ENCODE results near the gene IFNA13. TPM values are rescaled to one million over a fixed set of nuclear protein-coding genes. Genes with fewer than 3 reads are reported as not detected.

IFNA13 gene
- not detected for total RNA-seq
- long read RNA-seq, result 0 reads

DNA sequence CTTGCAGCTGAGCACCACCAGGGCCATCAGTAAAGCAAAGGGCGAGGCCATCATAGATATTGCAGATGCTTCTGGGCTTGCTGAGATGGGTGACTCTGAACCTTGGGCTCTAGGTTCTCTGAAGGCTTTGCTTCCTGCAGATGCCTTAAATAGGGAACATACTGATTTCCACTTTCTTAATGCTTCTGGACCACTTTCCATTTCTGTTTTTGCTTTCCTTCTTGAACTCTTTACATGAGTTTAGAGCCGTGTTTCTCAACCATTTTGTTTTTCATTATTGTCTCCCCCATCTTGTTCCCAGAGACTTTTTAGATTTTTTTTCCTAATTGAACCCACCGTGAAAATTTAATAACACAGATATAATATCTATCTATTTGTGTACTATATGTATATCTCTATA is at the start of gene IFNA13:
Gene IFNA13 (minus strand): TSS at position 101 of the 400 bp plus-strand sequence. CDS start 47 bp downstream, at position 54.
- TF ChIP-seq, protein P1, sequence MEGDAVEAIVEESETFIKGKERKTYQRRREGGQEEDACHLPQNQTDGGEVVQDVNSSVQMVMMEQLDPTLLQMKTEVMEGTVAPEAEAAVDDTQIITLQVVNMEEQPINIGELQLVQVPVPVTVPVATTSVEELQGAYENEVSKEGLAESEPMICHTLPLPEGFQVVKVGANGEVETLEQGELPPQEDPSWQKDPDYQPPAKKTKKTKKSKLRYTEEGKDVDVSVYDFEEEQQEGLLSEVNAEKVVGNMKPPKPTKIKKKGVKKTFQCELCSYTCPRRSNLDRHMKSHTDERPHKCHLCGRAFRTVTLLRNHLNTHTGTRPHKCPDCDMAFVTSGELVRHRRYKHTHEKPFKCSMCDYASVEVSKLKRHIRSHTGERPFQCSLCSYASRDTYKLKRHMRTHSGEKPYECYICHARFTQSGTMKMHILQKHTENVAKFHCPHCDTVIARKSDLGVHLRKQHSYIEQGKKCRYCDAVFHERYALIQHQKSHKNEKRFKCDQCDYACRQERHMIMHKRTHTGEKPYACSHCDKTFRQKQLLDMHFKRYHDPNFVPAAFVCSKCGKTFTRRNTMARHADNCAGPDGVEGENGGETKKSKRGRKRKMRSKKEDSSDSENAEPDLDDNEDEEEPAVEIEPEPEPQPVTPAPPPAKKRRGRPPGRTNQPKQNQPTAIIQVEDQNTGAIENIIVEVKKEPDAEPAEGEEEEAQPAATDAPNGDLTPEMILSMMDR (IDR thresholded peaks at IDR 0.05), result no peak
- ATAC-seq (no peak), DNase-seq (no peak)
- Histone ChIP-seq H3K27ac (no peak within 1 kb of the TSS), H3K27me3 (peaks cover 6% of the 10 kb centered on the region), H3K9me3 (no peaks in the 10 kb centered on the region), H3K4me3 (no peak within 1 kb of the TSS), H3K4me1 (no peaks in the 10 kb centered on the region), H3K36me3 (no peaks in the 10 kb centered on the region)
- intact Hi-C loops (cut with DNase I), result no loop called here

DNA sequence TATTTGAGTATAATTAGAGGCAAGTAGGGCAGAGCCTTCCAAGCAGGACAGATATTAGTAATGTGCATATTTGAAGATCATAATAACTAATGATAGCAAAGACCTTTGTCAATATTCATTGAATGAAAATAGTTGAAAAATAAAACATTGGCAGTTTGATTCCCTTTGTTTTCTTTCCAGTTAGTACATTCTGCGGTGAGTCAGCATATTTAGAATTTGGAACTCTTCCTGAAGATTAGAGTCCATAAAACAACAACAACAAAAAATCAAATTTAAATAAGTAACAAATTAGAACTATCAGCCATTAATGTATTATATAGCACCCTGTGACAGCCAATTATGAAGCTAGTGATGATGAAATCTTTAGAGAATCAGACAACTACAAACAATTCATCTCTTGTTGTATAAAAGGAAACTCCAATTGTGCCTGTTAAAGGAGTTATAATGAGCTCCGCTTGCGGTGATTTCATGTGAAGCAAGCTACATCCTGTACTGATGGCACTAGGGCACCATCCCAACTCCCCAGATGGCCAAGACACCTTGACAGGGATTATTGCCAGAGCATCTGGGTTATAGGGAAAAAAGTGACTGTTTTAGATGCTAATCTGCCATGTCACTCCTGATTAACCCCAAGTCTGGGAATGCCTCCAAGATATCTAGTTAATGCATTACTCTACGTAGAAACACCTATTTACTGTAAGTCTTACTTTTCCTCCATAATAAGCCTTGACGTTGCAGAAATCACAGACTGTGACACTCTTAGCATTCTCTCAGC is 47.8 kb upstream of the IFNA13 start:
- Histone ChIP-seq H3K27me3 (peaks cover 7% of the 10 kb centered on the region), H3K9me3 (no peaks in the 10 kb centered on the region), H3K36me3 (no peaks in the 10 kb centered on the region), H3K4me3 (no peak overlapping the region), H3K4me1 (no peaks in the 10 kb centered on the region), H3K27ac (no peak overlapping the region)
- DNase-seq, result no peak
- TF ChIP-seq, protein P1 (IDR thresholded peaks at IDR 0.05), result no peak
- no peak for ATAC-seq
- intact Hi-C loops (cut with DNase I), result no loop called here

DNA sequence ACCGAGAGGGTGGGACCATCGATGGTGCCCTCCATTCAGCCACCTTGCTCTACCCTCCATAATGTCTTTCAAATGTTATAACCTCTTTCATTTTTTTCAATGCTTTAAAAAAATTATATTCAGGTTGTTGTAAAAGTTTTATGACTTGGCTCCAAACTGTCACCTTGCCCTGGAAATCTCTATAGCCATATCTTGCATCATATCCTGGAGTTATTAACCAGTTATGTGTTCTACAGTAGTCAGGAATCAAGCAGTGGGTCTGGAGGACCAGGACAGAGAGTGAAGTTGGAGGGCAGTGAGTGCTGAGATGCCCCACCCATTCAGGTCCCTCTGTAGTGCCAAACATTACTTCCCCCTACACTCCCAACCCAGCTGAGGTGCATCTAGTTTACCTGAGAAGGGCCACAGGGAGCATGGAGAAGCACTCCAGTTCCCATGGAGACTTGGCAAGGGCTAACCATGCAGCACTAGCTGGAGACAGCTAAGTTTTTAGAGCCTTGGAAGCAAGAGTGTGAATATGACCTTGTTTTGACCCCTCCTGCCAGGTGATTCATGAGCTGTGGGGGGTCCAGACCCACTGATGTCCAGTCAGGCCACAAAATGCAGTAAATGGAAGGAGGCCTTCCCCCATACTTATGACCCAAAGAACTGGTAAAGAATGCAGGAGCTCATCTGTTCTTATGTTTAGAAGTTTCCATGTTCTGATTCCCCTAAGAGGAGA is 46.5 kb upstream of the IFNA13 start:
- peaks cover 13% of the 10 kb centered on the region for H3K27me3 ChIP-seq
- H3K4me1 ChIP-seq, result no peaks in the 10 kb centered on the region
- no peak for DNase-seq
- H3K36me3 ChIP-seq, result no peaks in the 10 kb centered on the region
- intact Hi-C loops (cut with DNase I), result no loop called here
- TF ChIP-seq, protein P1 (IDR thresholded peaks at IDR 0.05), result no peak
- no peak for ATAC-seq
- no peaks in the 10 kb centered on the region for H3K9me3 ChIP-seq
- H3K4me3 ChIP-seq, result no peak overlapping the region
- H3K27ac ChIP-seq, result no peak overlapping the region

DNA sequence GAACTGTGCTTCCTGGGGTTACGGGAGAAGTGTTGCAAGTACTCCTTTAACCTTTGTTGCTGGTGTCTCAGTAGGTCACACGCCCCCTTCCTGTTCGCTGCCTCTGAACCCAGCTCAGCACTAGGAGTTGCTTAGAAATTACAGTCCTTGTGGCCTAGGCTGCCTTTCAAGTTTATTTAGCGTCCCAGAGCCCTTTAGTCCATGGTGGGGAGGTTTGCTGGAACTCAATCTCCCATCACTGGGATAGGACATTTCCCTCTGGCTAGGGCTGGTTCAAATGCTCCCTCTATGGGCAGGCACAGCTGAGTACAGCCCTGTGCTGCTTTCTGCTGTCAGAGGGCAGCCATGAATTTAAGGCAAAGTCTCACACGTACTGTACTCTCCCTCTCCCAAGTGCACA is 45.8 kb upstream of the IFNA13 start:
- peaks cover 13% of the 10 kb centered on the region for H3K27me3 ChIP-seq
- intact Hi-C loops (cut with DNase I), result no loop called here
- no peaks in the 10 kb centered on the region for H3K9me3 ChIP-seq
- H3K4me1 ChIP-seq, result no peaks in the 10 kb centered on the region
- no peak overlapping the region for H3K27ac ChIP-seq
- H3K4me3 ChIP-seq, result no peak overlapping the region
- TF ChIP-seq, protein P1 (IDR thresholded peaks at IDR 0.05), result peak; percentile 32
- DNase-seq (no peak), ATAC-seq (peak; percentile 82)
- H3K36me3 ChIP-seq, result no peaks in the 10 kb centered on the region

DNA sequence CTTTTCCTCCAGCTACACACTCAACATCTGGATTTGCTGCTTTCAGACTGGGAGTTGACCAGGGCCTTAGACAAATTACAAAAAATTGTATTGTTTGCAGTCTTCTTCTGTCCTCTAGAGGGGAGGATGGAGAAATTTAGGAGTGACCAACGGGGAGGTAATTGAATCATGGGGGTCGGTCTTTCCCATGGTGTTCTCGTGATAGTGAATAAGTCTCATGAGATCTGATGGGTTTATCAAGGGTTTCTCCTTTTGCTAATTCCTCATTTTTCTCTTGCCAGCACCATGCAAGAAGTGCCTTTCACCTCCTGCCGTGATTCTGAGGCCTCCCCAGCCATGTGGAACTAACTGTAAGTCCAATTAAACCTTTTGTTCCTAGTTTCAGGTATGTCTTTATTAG is 45.3 kb upstream of the IFNA13 start:
- no peaks in the 10 kb centered on the region for H3K9me3 ChIP-seq
- no peaks in the 10 kb centered on the region for H3K4me1 ChIP-seq
- intact Hi-C loops (cut with DNase I), result no loop called here
- no peak overlapping the region for H3K27ac ChIP-seq
- no peaks in the 10 kb centered on the region for H3K36me3 ChIP-seq
- TF ChIP-seq, protein P1 (IDR thresholded peaks at IDR 0.05), result no peak
- H3K27me3 ChIP-seq, result peaks cover 13% of the 10 kb centered on the region
- DNase-seq (no peak), ATAC-seq (peak; percentile 61)
- no peak overlapping the region for H3K4me3 ChIP-seq

All from upper lobe of right lung (tissue), 1 donor.